ENCODE data around the gene UXT.
"Not testable (repeated sequence)": the region's sequence is repeated elsewhere in the genome, so short reads cannot be mapped to it uniquely, and the experiment has no call there.

UXT gene

DNA sequence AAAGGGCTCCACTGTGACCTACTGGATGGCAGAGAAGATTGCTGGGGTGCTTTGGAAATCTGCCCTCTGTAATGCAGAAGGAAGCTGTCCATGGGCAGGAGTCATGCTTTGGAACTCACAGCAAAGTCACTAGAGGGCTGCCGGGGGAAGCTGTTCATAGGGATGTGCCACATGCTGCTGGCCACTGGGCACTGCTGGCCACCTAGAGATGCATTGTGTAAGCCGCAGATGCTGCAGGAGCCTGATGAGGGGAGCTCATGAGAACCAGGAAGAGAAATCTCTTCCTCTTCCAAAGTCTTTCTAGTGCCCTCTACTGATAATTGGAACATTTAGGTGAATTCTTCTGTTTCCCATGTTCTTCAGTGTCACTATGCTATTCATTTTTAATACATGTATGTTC lies 31.2 kb upstream of the UXT start:
- Histone ChIP-seq H3K4me2 (ENCODE audit: low read length) (no peak overlapping the region), H2AK5ac (ENCODE audit: low read length) (no peak overlapping the region), H3K36me3 (ENCODE audit: control insufficient read depth, insufficient read depth, low read length) (no peaks in the 10 kb centered on the region), H3K18ac (ENCODE audit: low read length) (no peak overlapping the region), H3K4ac (ENCODE audit: low read depth, low read length) (no peak overlapping the region), H4K8ac (ENCODE audit: low read depth, low read length) (no peak overlapping the region), H3K9ac (ENCODE audit: low read length) (no peak overlapping the region), H2BK5ac (ENCODE audit: low read length) (no peak overlapping the region), H3K79me2 (ENCODE audit: control insufficient read depth, insufficient read depth, low read length) (no peaks in the 10 kb centered on the region), H4K5ac (ENCODE audit: low read length) (no peak overlapping the region), H3K4me1 (ENCODE audit: control insufficient read depth, low read depth, low read length) (no peaks in the 10 kb centered on the region), H3K4me3 (ENCODE audit: low read length) (no peak overlapping the region), H3K27ac (ENCODE audit: low read depth, low read length) (no peak overlapping the region), H3K56ac (ENCODE audit: low read length) (no peak overlapping the region), H2BK120ac (ENCODE audit: low read depth, low read length) (no peak overlapping the region), H3K27me3 (ENCODE audit: insufficient read depth, low read length, poor library complexity) (no peaks in the 10 kb centered on the region), H2BK15ac (replicated peaks; ENCODE audit: low read depth) (no peak overlapping the region), H3K23ac (ENCODE audit: low read length) (no peak overlapping the region), H3K79me1 (ENCODE audit: low read length) (no peaks in the 10 kb centered on the region)
- WGBS (ENCODE audit: extremely low coverage, insufficient coverage, low lambda C conversion rate), result no CpG with 5 or more reads among the region's 2 CpGs
- DNase-seq, result peak; percentile 7

DNA sequence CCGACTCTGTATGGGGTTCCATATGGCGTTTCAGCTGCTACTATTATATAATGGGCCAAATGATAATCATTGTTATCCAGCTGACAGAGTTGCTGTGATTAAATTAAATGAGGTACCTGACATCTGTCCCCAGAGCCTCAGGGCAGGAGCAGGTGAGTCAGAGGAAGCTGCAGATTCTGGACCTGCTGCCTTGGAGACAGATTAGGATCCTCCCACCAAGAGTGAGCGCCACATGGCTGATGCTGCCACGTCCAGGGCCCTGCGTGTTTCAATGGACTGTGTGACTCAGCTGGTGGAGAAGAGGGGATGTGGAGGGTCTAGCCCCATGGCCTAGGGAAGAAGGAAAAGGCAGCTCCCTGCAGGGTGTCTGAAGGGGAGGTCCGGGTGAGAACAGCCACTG lies 28.3 kb upstream of the UXT start:
- H3K18ac ChIP-seq (ENCODE audit: low read length), result no peak overlapping the region
- no peak overlapping the region for H3K27ac ChIP-seq (ENCODE audit: low read depth, low read length)
- H2BK5ac ChIP-seq (ENCODE audit: low read length), result no peak overlapping the region
- no peak overlapping the region for H4K5ac ChIP-seq (ENCODE audit: low read length)
- H3K79me1 ChIP-seq (ENCODE audit: low read length), result no peaks in the 10 kb centered on the region
- H3K9ac ChIP-seq (ENCODE audit: low read length), result no peak overlapping the region
- H2AK5ac ChIP-seq (ENCODE audit: low read length), result no peak overlapping the region
- WGBS (ENCODE audit: extremely low coverage, insufficient coverage, low lambda C conversion rate), result no CpG with 5 or more reads among the region's 6 CpGs
- no peaks in the 10 kb centered on the region for H3K36me3 ChIP-seq (ENCODE audit: control insufficient read depth, insufficient read depth, low read length)
- no peak overlapping the region for H3K4me3 ChIP-seq (ENCODE audit: low read length)
- no peaks in the 10 kb centered on the region for H3K4me1 ChIP-seq (ENCODE audit: control insufficient read depth, low read depth, low read length)
- no peak overlapping the region for H2BK15ac ChIP-seq (replicated peaks; ENCODE audit: low read depth)
- no peak overlapping the region for H3K56ac ChIP-seq (ENCODE audit: low read length)
- H3K23ac ChIP-seq (ENCODE audit: low read length), result no peak overlapping the region
- DNase-seq, result no peak
- H2BK120ac ChIP-seq (ENCODE audit: low read depth, low read length), result no peak overlapping the region
- H3K27me3 ChIP-seq (ENCODE audit: insufficient read depth, low read length, poor library complexity), result no peaks in the 10 kb centered on the region
- H3K4me2 ChIP-seq (ENCODE audit: low read length), result no peak overlapping the region
- H3K4ac ChIP-seq (ENCODE audit: low read depth, low read length), result no peak overlapping the region
- H4K8ac ChIP-seq (ENCODE audit: low read depth, low read length), result no peak overlapping the region
- no peaks in the 10 kb centered on the region for H3K79me2 ChIP-seq (ENCODE audit: control insufficient read depth, insufficient read depth, low read length)

DNA sequence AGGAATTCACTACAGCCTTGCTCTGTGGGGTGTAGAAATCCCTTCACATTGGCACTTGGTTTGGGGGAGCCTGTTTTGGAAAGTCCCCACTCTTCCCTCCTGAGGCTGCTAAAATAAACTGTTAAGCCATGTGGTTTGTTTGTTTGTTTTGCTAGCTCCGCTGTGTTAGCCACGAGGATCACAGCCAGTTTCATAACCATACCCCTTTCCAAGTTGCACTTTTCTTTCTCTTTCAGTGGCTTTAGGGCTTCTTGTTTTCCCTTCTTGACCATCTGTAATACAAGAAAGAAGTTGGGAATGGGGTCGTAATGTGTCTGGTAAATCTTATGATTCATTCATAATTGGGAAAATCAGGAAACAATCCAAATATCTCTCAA lies 24.8 kb upstream of the UXT start:
- H2AK5ac ChIP-seq (ENCODE audit: low read length), result no peak overlapping the region
- H3K18ac ChIP-seq (ENCODE audit: low read length), result no peak overlapping the region
- H3K23ac ChIP-seq (ENCODE audit: low read length), result no peak overlapping the region
- H3K27ac ChIP-seq (ENCODE audit: low read depth, low read length), result no peak overlapping the region
- no peak overlapping the region for H3K4ac ChIP-seq (ENCODE audit: low read depth, low read length)
- no peaks in the 10 kb centered on the region for H3K79me1 ChIP-seq (ENCODE audit: low read length)
- no peak overlapping the region for H3K4me2 ChIP-seq (ENCODE audit: low read length)
- H2BK15ac ChIP-seq (replicated peaks; ENCODE audit: low read depth), result no peak overlapping the region
- H3K4me1 ChIP-seq (ENCODE audit: control insufficient read depth, low read depth, low read length), result no peaks in the 10 kb centered on the region
- no peak overlapping the region for H2BK5ac ChIP-seq (ENCODE audit: low read length)
- H3K79me2 ChIP-seq (ENCODE audit: control insufficient read depth, insufficient read depth, low read length), result no peaks in the 10 kb centered on the region
- no peak for DNase-seq
- H3K4me3 ChIP-seq (ENCODE audit: low read length), result no peak overlapping the region
- no peak overlapping the region for H3K56ac ChIP-seq (ENCODE audit: low read length)
- no peaks in the 10 kb centered on the region for H3K27me3 ChIP-seq (ENCODE audit: insufficient read depth, low read length, poor library complexity)
- no peak overlapping the region for H4K8ac ChIP-seq (ENCODE audit: low read depth, low read length)
- WGBS (ENCODE audit: extremely low coverage, insufficient coverage, low lambda C conversion rate), result no CpG with 5 or more reads among the region's 3 CpGs
- no peak overlapping the region for H4K5ac ChIP-seq (ENCODE audit: low read length)
- no peaks in the 10 kb centered on the region for H3K36me3 ChIP-seq (ENCODE audit: control insufficient read depth, insufficient read depth, low read length)
- H2BK120ac ChIP-seq (ENCODE audit: low read depth, low read length), result no peak overlapping the region
- no peak overlapping the region for H3K9ac ChIP-seq (ENCODE audit: low read length)

DNA sequence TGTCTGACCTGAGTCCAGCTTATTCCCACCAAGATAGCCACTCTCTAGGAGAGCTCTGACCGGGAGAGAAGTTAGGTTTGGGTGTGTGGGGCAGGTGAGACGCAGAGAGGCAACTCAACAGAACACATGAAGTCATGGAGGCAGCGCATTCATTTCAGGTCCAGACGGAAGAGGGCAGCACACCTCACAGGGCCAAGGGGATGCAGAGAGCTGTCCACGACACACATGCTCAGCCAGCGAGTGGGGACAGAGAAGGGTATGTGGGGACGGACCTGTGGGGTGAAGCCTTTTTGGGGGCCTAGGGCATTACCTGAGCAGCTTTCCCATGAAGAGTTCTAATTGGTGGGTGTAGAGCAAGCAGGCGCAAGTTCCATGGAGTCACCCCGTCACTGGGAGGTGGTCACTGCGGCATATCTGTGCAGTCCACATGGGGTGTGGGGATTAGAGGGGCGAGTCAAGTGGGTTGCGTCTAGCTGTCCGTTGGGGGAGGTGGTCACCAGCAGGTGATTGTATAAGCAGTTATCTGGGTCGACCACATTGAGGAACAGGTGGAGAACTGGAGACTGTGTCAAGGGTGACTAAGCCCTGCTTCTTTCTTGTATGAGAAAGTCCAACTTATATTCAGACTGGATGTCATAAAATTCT lies 24.3 kb upstream of the UXT start:
- DNase-seq, result no peak
- H3K23ac ChIP-seq (ENCODE audit: low read length), result no peak overlapping the region

DNA sequence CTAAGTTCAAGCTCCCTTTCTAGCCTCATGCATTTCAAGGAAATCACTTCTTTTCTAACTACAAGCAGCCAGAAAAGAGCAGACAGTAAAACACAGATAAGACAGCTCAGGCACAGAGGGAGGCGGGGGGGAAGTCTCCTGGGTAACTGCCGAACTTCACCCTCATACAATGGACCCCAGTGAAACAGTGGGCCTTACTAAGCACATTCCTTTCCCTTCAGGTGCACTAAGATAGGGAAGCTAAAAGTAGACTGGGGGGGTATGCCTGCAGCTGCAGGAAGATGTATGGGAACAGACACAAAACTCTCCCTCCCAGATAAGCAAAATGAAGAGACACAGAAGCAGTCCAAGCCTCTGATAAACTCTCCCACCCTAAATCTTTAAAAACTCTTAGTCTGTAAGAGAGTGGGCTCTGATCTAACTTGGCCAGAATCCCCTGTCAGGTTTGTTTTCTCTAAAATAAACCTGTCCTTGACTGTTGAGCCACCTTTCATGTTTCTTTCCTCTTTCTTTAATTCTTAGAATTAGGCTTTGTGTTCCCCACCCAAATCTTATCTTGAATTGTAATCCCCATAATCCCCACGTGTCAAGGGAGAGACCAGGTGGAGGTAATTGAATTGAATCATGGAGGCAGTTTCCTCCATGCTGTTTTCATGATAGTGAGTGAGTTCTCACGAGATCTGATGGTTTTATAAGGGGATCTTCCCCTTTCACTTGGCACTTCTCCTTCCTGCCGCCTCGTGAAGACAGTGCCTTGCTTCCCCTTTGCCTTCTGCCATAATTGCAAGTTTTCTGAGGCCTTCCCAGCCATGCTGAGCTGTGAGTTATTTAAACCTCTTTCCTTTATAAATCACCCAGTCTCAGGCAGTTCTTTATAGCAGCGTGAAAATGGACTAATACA lies 17.2 kb upstream of the UXT start:
- not testable (repeated sequence) for H2BK15ac ChIP-seq (replicated peaks; ENCODE audit: low read depth); H3K9ac ChIP-seq (ENCODE audit: low read length); H3K18ac ChIP-seq (ENCODE audit: low read length); H3K36me3 ChIP-seq (ENCODE audit: control insufficient read depth, insufficient read depth, low read length); H3K27ac ChIP-seq (ENCODE audit: low read depth, low read length); H3K79me2 ChIP-seq (ENCODE audit: control insufficient read depth, insufficient read depth, low read length); H4K8ac ChIP-seq (ENCODE audit: low read depth, low read length); H3K23ac ChIP-seq (ENCODE audit: low read length); H3K4me2 ChIP-seq (ENCODE audit: low read length); H2BK5ac ChIP-seq (ENCODE audit: low read length); H3K56ac ChIP-seq (ENCODE audit: low read length); H2BK120ac ChIP-seq (ENCODE audit: low read depth, low read length); H3K4ac ChIP-seq (ENCODE audit: low read depth, low read length); H3K79me1 ChIP-seq (ENCODE audit: low read length); H3K27me3 ChIP-seq (ENCODE audit: insufficient read depth, low read length, poor library complexity); H3K4me3 ChIP-seq (ENCODE audit: low read length); H3K4me1 ChIP-seq (ENCODE audit: control insufficient read depth, low read depth, low read length); H4K5ac ChIP-seq (ENCODE audit: low read length); H2AK5ac ChIP-seq (ENCODE audit: low read length)
- DNase-seq, result peak; percentile 6
- WGBS (ENCODE audit: extremely low coverage, insufficient coverage, low lambda C conversion rate), result no CpG with 5 or more reads among the region's 7 CpGs

More for the DNA sequence above, 24.3 kb upstream of the UXT start:
- H3K27me3 ChIP-seq (ENCODE audit: insufficient read depth, low read length, poor library complexity), result no peaks in the 10 kb centered on the region
- H3K4me1 ChIP-seq (ENCODE audit: control insufficient read depth, low read depth, low read length), result no peaks in the 10 kb centered on the region
- no peak overlapping the region for H2BK120ac ChIP-seq (ENCODE audit: low read depth, low read length)
- no CpG with 5 or more reads among the region's 14 CpGs for WGBS (ENCODE audit: extremely low coverage, insufficient coverage, low lambda C conversion rate)
- no peak overlapping the region for H2BK5ac ChIP-seq (ENCODE audit: low read length)
- H3K56ac ChIP-seq (ENCODE audit: low read length), result no peak overlapping the region
- H2AK5ac ChIP-seq (ENCODE audit: low read length), result no peak overlapping the region
- H3K4ac ChIP-seq (ENCODE audit: low read depth, low read length), result no peak overlapping the region
- H4K8ac ChIP-seq (ENCODE audit: low read depth, low read length), result no peak overlapping the region
- no peak overlapping the region for H3K27ac ChIP-seq (ENCODE audit: low read depth, low read length)
- no peak overlapping the region for H3K4me3 ChIP-seq (ENCODE audit: low read length)
- no peaks in the 10 kb centered on the region for H3K79me1 ChIP-seq (ENCODE audit: low read length)
- H3K4me2 ChIP-seq (ENCODE audit: low read length), result no peak overlapping the region
- H4K5ac ChIP-seq (ENCODE audit: low read length), result no peak overlapping the region
- no peaks in the 10 kb centered on the region for H3K36me3 ChIP-seq (ENCODE audit: control insufficient read depth, insufficient read depth, low read length)
- H3K18ac ChIP-seq (ENCODE audit: low read length), result no peak overlapping the region
- H3K79me2 ChIP-seq (ENCODE audit: control insufficient read depth, insufficient read depth, low read length), result no peaks in the 10 kb centered on the region
- H2BK15ac ChIP-seq (replicated peaks; ENCODE audit: low read depth), result no peak overlapping the region
- H3K9ac ChIP-seq (ENCODE audit: low read length), result no peak overlapping the region
